Spleen (tissue), 7 donors: ENCODE results near the gene LSM7.

Source experiments
- CTCF ChIP-seq, 11 experiments: fragments of 200-600 bp in 7 of 11; fragments of 450-650 bp in 4 of 11; sonication (generic) in 4 of 11; IDR thresholded peaks in 8 of 11; conservative IDR thresholded peaks in 3 of 11; 1 replicate in 7 of 11; 2 replicates in 4 of 11; pipeline versions ENCODE4 v1.4.0 to v1.8.0; 2016 to 2021; ENCODE audit warnings: antibody characterized with exemption in 11 of 11, inconsistent platforms in 4 of 11, mild to moderate bottlenecking in 1 of 11
- POLR2A ChIP-seq, 3 donors: fragments of 450-650 bp; IDR thresholded peaks; one replicate each; pipeline ENCODE4 v1.5.1; 2017; ENCODE audit warnings: antibody characterized with exemption in 3 of 3, mild to moderate bottlenecking in 1 of 3
- POLR2AphosphoS5 ChIP-seq, 3 donors: sonication (generic); formaldehyde crosslinking; IDR thresholded peaks; one replicate each; pipeline ENCODE4 v1.5.1; 2017; ENCODE audit warnings: antibody characterized with exemption in 3 of 3
- donor health status: DM: no; HTN: no; CAD: no; lungs with moderate emphysema.
- donor health status: DM: no; HTN: no; CAD: no.
- donor health status: DM: no; HTN: no; CAD: no.

GRCh38 chr19:2352121-2352520 lies 23.7 kb upstream of the LSM7 start:
- no peak for TF ChIP-seq CTCF (IDR thresholded peaks at IDR 0.05 in 8 of 11, conservative IDR thresholded peaks at IDR 0.05 in 3 of 11)
- TF ChIP-seq POLR2A (IDR thresholded peaks at IDR 0.05), result no peak
- no peak for TF ChIP-seq POLR2AphosphoS5 (IDR thresholded peaks at IDR 0.05)
